Neutrophil (primary cell): Measurements from ENCODE around the gene FLYWCH1.

ENCODE experiments used
- H3K27ac ChIP-seq: fragments of 200-600 bp; sonication (generic); 2 replicates; pipeline ENCODE4 v1.5.1; 2016; ENCODE audit warnings: mild to moderate bottlenecking, moderate library complexity
- H3K27me3 ChIP-seq: fragments of 200-600 bp; sonication (generic); 2 replicates; pipeline ENCODE4 v1.6.0; 2016; ENCODE audit warnings: mild to moderate bottlenecking
- H3K36me3 ChIP-seq: fragments of 200-600 bp; sonication (generic); 2 replicates; pipeline ENCODE4 v1.5.1; 2017
- H3K4me1 ChIP-seq, 2 experiments: fragments of 200-600 bp in 1 of 2; sonication (generic) in 1 of 2; 1 replicate in 1 of 2; 2 replicates in 1 of 2; pipeline versions ENCODE4 v1.5.1 to v1.6.1; 2013 to 2016; ENCODE audit warnings: low read depth in 1 of 2, low read length in 1 of 2, mild to moderate bottlenecking in 1 of 2, moderate library complexity in 1 of 2; ENCODE audit not compliant: control insufficient read depth in 1 of 2, insufficient read depth in 1 of 2
- H3K4me3 ChIP-seq, 2 experiments: fragments of 200-600 bp in 1 of 2; sonication (generic) in 1 of 2; 1 replicate in 1 of 2; 2 replicates in 1 of 2; pipeline ENCODE4 v1.5.1; 2013 to 2016; ENCODE audit warnings: low read depth in 1 of 2, low read length in 1 of 2, mild to moderate bottlenecking in 1 of 2, moderate library complexity in 1 of 2
- H3K9me3 ChIP-seq: fragments of 200-600 bp; sonication (generic); 2 replicates; pipeline ENCODE4 v1.5.1; 2016
- CTCF ChIP-seq: fragments of 200-600 bp; sonication (generic); IDR thresholded peaks from 2 replicates; pipeline ENCODE4 v1.5.1; 2016; ENCODE audit warnings: antibody characterized with exemption

Gene FLYWCH1

GRCh38 chr16:2985893-2986355 is 74.2 kb downstream of the FLYWCH1 start:
- peaks cover 11% of the 10 kb centered on the region in 2 experiments for H3K4me1 ChIP-seq
- H3K36me3 ChIP-seq, result no peaks in the 10 kb centered on the region
- no peak overlapping the region for H3K4me3 ChIP-seq
- no peak for TF ChIP-seq CTCF
- H3K27me3 ChIP-seq, result peaks cover 13% of the 10 kb centered on the region
- H3K9me3 ChIP-seq, result no peaks in the 10 kb centered on the region
- no peak overlapping the region for H3K27ac ChIP-seq

GRCh38 chr16:2986623-2987188 is 75.0 kb downstream of the FLYWCH1 start:
- H3K36me3 ChIP-seq, result no peaks in the 10 kb centered on the region
- peaks cover 13% of the 10 kb centered on the region for H3K27me3 ChIP-seq
- peaks cover 8% of the 10 kb centered on the region in 2 experiments for H3K4me1 ChIP-seq
- TF ChIP-seq CTCF, result no peak
- no peaks in the 10 kb centered on the region for H3K9me3 ChIP-seq
- no peak overlapping the region for H3K27ac ChIP-seq
- H3K4me3 ChIP-seq, result no peak overlapping the region

DNA sequence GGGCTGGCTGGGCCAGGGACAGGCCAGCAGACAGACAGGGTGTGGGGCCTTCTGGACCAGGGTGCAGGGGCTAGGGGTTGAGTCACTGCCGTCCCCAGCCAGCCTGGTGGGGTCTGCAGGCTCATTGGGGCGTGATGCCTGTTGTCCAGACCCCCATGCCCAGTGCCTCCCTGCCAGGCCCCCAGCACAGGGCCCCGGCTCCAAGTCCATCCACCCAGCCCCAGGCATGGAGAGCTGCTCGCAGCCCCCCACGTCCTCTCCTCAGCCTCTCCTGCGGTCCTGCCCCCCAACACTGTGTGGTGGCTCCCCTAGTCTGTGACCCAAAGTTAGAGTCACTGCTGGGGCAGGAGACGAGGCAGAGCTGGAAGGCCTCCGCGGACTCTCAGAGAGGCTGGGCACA is 75.6 kb downstream of the FLYWCH1 start:
- Histone ChIP-seq H3K27me3 (peaks cover 13% of the 10 kb centered on the region), H3K4me1 (peaks cover 8% of the 10 kb centered on the region in 2 experiments), H3K9me3 (no peaks in the 10 kb centered on the region)

DNA sequence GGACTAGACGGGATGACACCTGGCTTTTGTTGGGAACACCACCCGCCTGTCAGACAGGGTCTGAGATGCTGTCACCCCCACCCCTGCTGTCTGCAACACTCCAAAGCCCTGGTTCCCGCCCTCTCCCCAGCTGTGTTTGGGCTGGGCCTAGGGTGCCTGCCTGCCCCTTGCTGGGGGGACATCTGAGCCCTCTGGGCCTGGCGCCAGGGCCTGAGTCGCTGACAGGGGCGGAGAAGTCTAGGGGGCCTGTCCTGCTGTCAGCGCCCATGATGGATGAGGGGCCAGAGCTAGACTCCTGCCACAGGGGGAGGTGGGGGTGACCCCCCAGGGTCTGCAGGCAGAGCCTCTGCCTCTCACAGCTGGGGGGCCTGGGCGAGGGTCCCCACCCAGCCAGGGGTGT is 76.1 kb downstream of the FLYWCH1 start:
- no peak overlapping the region for H3K4me3 ChIP-seq
- no peak for TF ChIP-seq CTCF
- H3K27ac ChIP-seq, result no peak overlapping the region
- peaks cover 13% of the 10 kb centered on the region for H3K27me3 ChIP-seq
- H3K4me1 ChIP-seq, result peaks cover 8% of the 10 kb centered on the region in 2 experiments
- H3K36me3 ChIP-seq, result no peaks in the 10 kb centered on the region
- H3K9me3 ChIP-seq, result no peaks in the 10 kb centered on the region

More for the DNA sequence above, 75.6 kb downstream of the FLYWCH1 start:
- Histone ChIP-seq H3K27ac (no peak overlapping the region), H3K36me3 (no peaks in the 10 kb centered on the region), H3K4me3 (no peak overlapping the region)
- no peak for TF ChIP-seq CTCF

- H3K27me3 ChIP-seq, result peaks cover 13% of the 10 kb centered on the region
- TF ChIP-seq CTCF, result no peak
These were observed 76.9 kb downstream of the FLYWCH1 start for GRCh38 chr16:2988590-2989099.

More at GRCh38 chr16:2988590-2989099, 76.9 kb downstream of the FLYWCH1 start:
- no peak overlapping the region for H3K4me3 ChIP-seq
- peaks cover 5 to 6% of the 10 kb centered on the region in 2 experiments for H3K4me1 ChIP-seq
- H3K36me3 ChIP-seq, result no peaks in the 10 kb centered on the region
- no peak overlapping the region for H3K27ac ChIP-seq
- no peaks in the 10 kb centered on the region for H3K9me3 ChIP-seq
